GM12891 (cell line): ENCODE results near the gene KRTAP10-7.

Experiments
- PAX5 ChIP-seq: IDR thresholded peaks from 2 replicates; pipeline ENCODE4 v1.6.1; 2011; ENCODE audit warnings: low read length, moderate library complexity, mild to moderate bottlenecking; ENCODE audit not compliant: insufficient read depth, severe bottlenecking
- POLR2A ChIP-seq: IDR thresholded peaks from 2 replicates; pipeline ENCODE4 v1.6.1; 2011; ENCODE audit warnings: low read depth, low read length, control low read depth
- POLR2AphosphoS5 ChIP-seq: IDR thresholded peaks from 2 replicates; pipeline ENCODE4 v1.6.1; 2011; ENCODE audit warnings: low read depth, low read length, control low read depth
- POU2F2 ChIP-seq: IDR thresholded peaks from 2 replicates; pipeline ENCODE4 v1.6.1; 2011; ENCODE audit warnings: low read depth, mild to moderate bottlenecking, control low read depth, low read length, moderate library complexity
- SPI1 ChIP-seq: IDR thresholded peaks from 2 replicates; pipeline ENCODE4 v1.6.1; 2011; ENCODE audit warnings: low read depth, low read length, control low read depth
- TAF1 ChIP-seq: IDR thresholded peaks from 2 replicates; pipeline ENCODE4 v1.6.1; 2011; ENCODE audit warnings: low read depth, low read length, control low read depth

DNA sequence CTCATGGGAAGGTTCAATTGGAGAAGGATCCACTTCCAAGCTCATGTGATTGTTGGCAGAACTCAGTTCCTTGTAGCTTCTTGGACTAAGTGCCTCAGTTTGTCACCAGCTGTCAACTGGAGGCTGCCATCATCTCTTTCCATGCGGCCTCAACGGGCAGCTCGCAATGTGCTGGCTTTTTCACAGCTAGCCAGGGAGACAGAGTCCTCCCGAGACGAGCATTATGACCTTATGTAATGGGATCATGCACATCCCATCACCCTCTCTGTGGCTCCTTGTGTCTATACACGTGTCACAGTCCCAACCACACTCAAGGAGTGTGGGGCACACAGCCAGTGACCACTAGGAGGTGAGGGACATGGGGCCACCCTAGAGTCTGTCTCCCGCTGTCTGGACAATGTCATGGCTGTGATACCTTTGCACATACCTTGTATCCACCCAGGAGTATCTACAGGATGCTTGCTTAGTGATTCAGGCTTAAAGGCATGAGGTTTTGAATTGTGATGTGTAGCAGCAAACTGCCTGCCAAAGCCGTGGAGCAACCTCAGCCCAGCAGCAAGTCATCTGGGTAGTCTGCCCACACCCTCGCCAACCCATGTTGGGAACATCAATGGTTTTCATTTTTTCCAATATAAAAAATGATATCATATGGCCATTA is 4.2 kb upstream of the KRTAP10-7 start:
- TF ChIP-seq POLR2A, result no peak
- no peak for TF ChIP-seq TAF1
- no peak for TF ChIP-seq POLR2AphosphoS5
- no peak for TF ChIP-seq SPI1
- no peak for TF ChIP-seq POU2F2
- no peak for TF ChIP-seq PAX5
